GM23338 (cell line): ENCODE measurements around the gene SLC9A3. TPM values are rescaled to one million over a fixed set of nuclear protein-coding genes. Genes with fewer than 3 reads are reported as not detected.

Experiments
- ATAC-seq: fragments of 200-7000 bp; cut with Tn5 transposase; 3 replicates; pipeline ENCODE4 v1.9.1; 2020
- DNase-seq: peaks from one replicate; pipeline ENCODE4 v3.0.0-alpha.2; 2015; ENCODE audit warnings: low spot score
- H2AFZ ChIP-seq: fragments of 200-600 bp; sonication (generic); 2 replicates; pipeline ENCODE4 v1.8.0; 2016; ENCODE audit warnings: antibody characterized with exemption, mild to moderate bottlenecking, moderate library complexity
- H3F3A ChIP-seq: fragments of 200-600 bp; sonication (generic); replicated peaks from 2 replicates; pipeline ENCODE4 v1.8.0; 2017; ENCODE audit warnings: antibody characterized with exemption, mixed run types, low read depth
- H3K27ac ChIP-seq: fragments of 200-600 bp; sonication (generic); 2 replicates; pipeline ENCODE4 v1.6.1; 2016; ENCODE audit warnings: low read depth
- H3K27me3 ChIP-seq: fragments of 200-600 bp; sonication (generic); 2 replicates; pipeline ENCODE4 v1.8.0; 2016; ENCODE audit warnings: mild to moderate bottlenecking, mixed run types, moderate library complexity; ENCODE audit not compliant: insufficient read depth
- H3K36me3 ChIP-seq: fragments of 200-600 bp; sonication (generic); 2 replicates; pipeline ENCODE4 v1.8.0; 2016; ENCODE audit warnings: mild to moderate bottlenecking; ENCODE audit not compliant: insufficient read depth
- H3K4me1 ChIP-seq: fragments of 200-600 bp; sonication (generic); 2 replicates; pipeline ENCODE4 v1.8.0; 2016; ENCODE audit warnings: mild to moderate bottlenecking, moderate library complexity; ENCODE audit not compliant: insufficient read depth
- H3K4me2 ChIP-seq: fragments of 200-600 bp; sonication (generic); 2 replicates; pipeline ENCODE4 v1.7.1; 2017; ENCODE audit warnings: mixed run types
- H3K4me3 ChIP-seq: fragments of 200-600 bp; sonication (generic); 2 replicates; pipeline ENCODE4 v1.6.1; 2016; ENCODE audit warnings: mixed run types
- H3K79me2 ChIP-seq: fragments of 200-600 bp; sonication (generic); replicated peaks from 2 replicates; pipeline ENCODE4 v1.8.0; 2017; ENCODE audit warnings: mild to moderate bottlenecking; ENCODE audit not compliant: insufficient read depth
- H3K9me2 ChIP-seq: fragments of 200-600 bp; sonication (generic); 2 replicates; pipeline ENCODE4 v1.8.0; 2017; ENCODE audit not compliant: insufficient read depth
- H4K20me1 ChIP-seq: fragments of 200-600 bp; sonication (generic); replicated peaks from 2 replicates; pipeline ENCODE4 v1.8.0; 2017; ENCODE audit warnings: mild to moderate bottlenecking; ENCODE audit not compliant: insufficient read depth
- H3K27ac Mint-ChIP-seq: 2 replicates; pipeline ENCODE4 v1.8.0; 2020; ENCODE audit warnings: inconsistent platforms, mild to moderate bottlenecking, moderate library complexity, mixed read lengths
- H3K27me3 Mint-ChIP-seq: 3 replicates; pipeline ENCODE4 v1.8.0; 2022; ENCODE audit warnings: low read depth, mild to moderate bottlenecking, moderate library complexity, mixed read lengths, inconsistent platforms; ENCODE audit not compliant: insufficient read depth, poor library complexity
- H3K36me3 Mint-ChIP-seq: 3 replicates; pipeline ENCODE4 v1.8.0; 2021; ENCODE audit warnings: low read depth, mild to moderate bottlenecking, inconsistent platforms, moderate library complexity, mixed read lengths
- H3K4me1 Mint-ChIP-seq: 3 replicates; pipeline ENCODE4 v1.8.0; 2020; ENCODE audit warnings: mild to moderate bottlenecking, inconsistent platforms, mixed read lengths
- H3K4me3 Mint-ChIP-seq: 3 replicates; pipeline ENCODE4 v1.8.0; 2021; ENCODE audit warnings: moderate library complexity, mild to moderate bottlenecking, inconsistent platforms, mixed read lengths
- H3K9me3 Mint-ChIP-seq: 3 replicates; pipeline ENCODE4 v1.8.0; 2020; ENCODE audit warnings: moderate library complexity, mild to moderate bottlenecking, inconsistent platforms, mixed read lengths
- EZH2 ChIP-seq: fragments of 200-600 bp; sonication (generic); IDR thresholded peaks from one replicate; pipeline ENCODE4 v1.8.0; 2017; ENCODE audit warnings: antibody characterized with exemption, mild to moderate bottlenecking, low read depth; ENCODE audit not compliant: unreplicated experiment
- ZNF462 ChIP-seq: fragments of 250-450 bp; sonication (Bioruptor Pico); IDR thresholded peaks from 2 replicates; pipeline ENCODE4 v1.5.0; 2020; ENCODE audit warnings: mild to moderate bottlenecking, moderate library complexity
- polyA plus RNA-seq: library from polyadenylated mRNA; unstranded; fragments of >200 nt; fragmentation: Nextera tagmentation; extraction: Ambion mirVana; gene quantifications from 2 replicates; pipeline ENCODE4 v1.2.1, GENCODE V29; 2016
- total RNA-seq: library from RNA; depleted of rRNA; stranded (reverse); fragments of >200 nt; shearing (Covaris generic); gene quantifications from 2 replicates; pipeline ENCODE4 v1.2.3, GENCODE V29; 2014

Gene SLC9A3
- total and polyA plus RNA-seq, 2 experiments from 2014 or later, result 0.39 to 3.1 TPM

- no peak for TF ChIP-seq ZNF462
These were observed 80.0 kb downstream of the SLC9A3 start (continued) for GRCh38 chr5:444226-444625.

GRCh38 chr5:443239-444151, 80.8 kb downstream of the SLC9A3 start:
- Histone ChIP-seq H3K36me3 (no peaks in the 10 kb centered on the region; the same call in 1 of the 2 replicates), H4K20me1 (peaks cover 2% of the 10 kb centered on the region; the same call in 1 of the 2 replicates), H3K4me2 (peak overlapping the region; percentile 95), H3K27me3 (no peaks in the 10 kb centered on the region), H2AFZ (no peak overlapping the region), H3K4me1 (peaks cover 6% of the 10 kb centered on the region; the same call in 1 of the 2 replicates), H3K79me2 (peaks cover 15% of the 10 kb centered on the region), H3K4me3 (peak overlapping the region; percentile 87), H3F3A (no peaks in the 10 kb centered on the region), H3K9me2 (no peaks in the 10 kb centered on the region), H3K27ac (no peak overlapping the region)
- peaks cover 3% of the 10 kb centered on the region; the same call in 2 of the 3 replicates for H3K4me1 Mint-ChIP-seq
- peak overlapping the region; percentile 98 for H3K4me3 Mint-ChIP-seq
- no peak for TF ChIP-seq EZH2
- no peak overlapping the region for H3K27ac Mint-ChIP-seq
- ATAC-seq (no peak; the same call in 1 of the 3 replicates), DNase-seq (no peak)
- H3K36me3 Mint-ChIP-seq, result peaks cover 21% of the 10 kb centered on the region
- H3K27me3 Mint-ChIP-seq, result peaks cover 16% of the 10 kb centered on the region
- H3K9me3 Mint-ChIP-seq, result peaks cover 3% of the 10 kb centered on the region; the same call in 1 of the 3 replicates
